ENCODE data around the gene ROMO1. TPM values are rescaled to one million over a fixed set of nuclear protein-coding genes. Genes with fewer than 3 reads are reported as not detected.
A peak's percentile ranks its signal among the peaks of the same experiment; 100 is the strongest.

Gene ROMO1
- total and polyA plus RNA-seq, 10 of the 15 experiments (the other 5 are each of a cell fraction or from before 2014, with no cell fraction given) = 23.2 to 631 (median 352) TPM

DNA sequence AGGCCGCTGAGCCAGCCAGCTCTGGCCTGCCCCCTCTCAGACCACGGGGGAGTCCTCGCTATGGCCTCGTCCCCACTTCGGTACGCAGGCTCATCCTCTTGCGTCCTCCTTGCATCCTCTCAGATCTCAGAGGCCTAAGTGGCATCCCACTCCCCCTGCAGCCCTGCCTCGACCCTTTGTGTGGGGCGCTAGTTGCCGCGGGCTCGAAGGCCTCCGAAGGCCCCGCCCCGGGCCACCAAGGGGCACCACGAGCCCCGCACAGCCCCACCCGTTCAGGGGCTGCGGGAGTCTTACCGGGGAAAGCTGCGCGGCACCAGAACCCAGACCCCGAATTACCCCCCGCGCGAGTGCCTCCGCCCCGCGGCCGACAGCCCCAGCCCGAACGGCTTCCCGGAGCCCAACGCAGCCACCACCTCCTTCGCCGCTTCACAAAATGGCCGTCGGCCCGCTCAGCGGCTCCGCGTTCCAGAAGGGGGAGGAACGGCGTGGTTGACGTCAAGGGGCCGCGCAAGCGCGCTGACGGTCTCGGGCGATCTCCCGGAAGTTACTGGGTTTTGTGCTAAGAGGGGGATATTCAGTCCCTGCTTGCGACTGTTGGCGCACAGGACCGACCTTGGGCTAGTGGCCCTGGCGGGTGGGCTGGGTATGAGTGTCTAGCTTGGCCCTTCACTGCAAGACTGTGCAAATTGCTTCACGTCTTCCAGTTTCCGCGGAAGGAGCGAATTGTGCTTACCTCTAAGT lies 34.6 kb upstream of the ROMO1 start, which contains the start of the genes CPNE1 and RBM12 (continued):
- TF ChIP-seq, protein P1, sequence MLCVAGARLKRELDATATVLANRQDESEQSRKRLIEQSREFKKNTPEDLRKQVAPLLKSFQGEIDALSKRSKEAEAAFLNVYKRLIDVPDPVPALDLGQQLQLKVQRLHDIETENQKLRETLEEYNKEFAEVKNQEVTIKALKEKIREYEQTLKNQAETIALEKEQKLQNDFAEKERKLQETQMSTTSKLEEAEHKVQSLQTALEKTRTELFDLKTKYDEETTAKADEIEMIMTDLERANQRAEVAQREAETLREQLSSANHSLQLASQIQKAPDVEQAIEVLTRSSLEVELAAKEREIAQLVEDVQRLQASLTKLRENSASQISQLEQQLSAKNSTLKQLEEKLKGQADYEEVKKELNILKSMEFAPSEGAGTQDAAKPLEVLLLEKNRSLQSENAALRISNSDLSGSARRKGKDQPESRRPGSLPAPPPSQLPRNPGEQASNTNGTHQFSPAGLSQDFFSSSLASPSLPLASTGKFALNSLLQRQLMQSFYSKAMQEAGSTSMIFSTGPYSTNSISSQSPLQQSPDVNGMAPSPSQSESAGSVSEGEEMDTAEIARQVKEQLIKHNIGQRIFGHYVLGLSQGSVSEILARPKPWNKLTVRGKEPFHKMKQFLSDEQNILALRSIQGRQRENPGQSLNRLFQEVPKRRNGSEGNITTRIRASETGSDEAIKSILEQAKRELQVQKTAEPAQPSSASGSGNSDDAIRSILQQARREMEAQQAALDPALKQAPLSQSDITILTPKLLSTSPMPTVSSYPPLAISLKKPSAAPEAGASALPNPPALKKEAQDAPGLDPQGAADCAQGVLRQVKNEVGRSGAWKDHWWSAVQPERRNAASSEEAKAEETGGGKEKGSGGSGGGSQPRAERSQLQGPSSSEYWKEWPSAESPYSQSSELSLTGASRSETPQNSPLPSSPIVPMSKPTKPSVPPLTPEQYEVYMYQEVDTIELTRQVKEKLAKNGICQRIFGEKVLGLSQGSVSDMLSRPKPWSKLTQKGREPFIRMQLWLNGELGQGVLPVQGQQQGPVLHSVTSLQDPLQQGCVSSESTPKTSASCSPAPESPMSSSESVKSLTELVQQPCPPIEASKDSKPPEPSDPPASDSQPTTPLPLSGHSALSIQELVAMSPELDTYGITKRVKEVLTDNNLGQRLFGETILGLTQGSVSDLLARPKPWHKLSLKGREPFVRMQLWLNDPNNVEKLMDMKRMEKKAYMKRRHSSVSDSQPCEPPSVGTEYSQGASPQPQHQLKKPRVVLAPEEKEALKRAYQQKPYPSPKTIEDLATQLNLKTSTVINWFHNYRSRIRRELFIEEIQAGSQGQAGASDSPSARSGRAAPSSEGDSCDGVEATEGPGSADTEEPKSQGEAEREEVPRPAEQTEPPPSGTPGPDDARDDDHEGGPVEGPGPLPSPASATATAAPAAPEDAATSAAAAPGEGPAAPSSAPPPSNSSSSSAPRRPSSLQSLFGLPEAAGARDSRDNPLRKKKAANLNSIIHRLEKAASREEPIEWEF (IDR thresholded peaks at IDR 0.05; ENCODE audit: insufficient replicate concordance, low read depth, low read length) = no peak
- TF ChIP-seq SREBF1 (IDR thresholded peaks at IDR 0.05; ENCODE audit: low read length) (peak; percentile 54), SUPT20H (IDR thresholded peaks at IDR 0.05; ENCODE audit: borderline replicate concordance, control insufficient read depth, low read depth, low read length) (no peak), CBFB (IDR thresholded peaks at IDR 0.05; ENCODE audit: low read depth) (peak; percentile 71; the same call in 1 of the 2 replicates), BMI1 (IDR thresholded peaks at IDR 0.05; ENCODE audit: borderline replicate concordance) (no peak), EED (IDR thresholded peaks at IDR 0.05; ENCODE audit: low read depth) (no peak), CHD1 (IDR thresholded peaks at IDR 0.05; ENCODE audit: low read depth, low read length) (peak; percentile 88; the same call in 1 of the 2 replicates), BCL11A (IDR thresholded peaks at IDR 0.05; ENCODE audit: low read depth, low read length) (no peak), ZZZ3 (IDR thresholded peaks at IDR 0.05; ENCODE audit: control insufficient read depth, insufficient read length, low read depth) (no peak), FOS (IDR thresholded peaks at IDR 0.05; ENCODE audit: borderline replicate concordance, extremely low read depth, insufficient read length) (no peak), TAF1 (IDR thresholded peaks at IDR 0.05; ENCODE audit: borderline replicate concordance, low read depth, low read length) (peak; percentile 93), RELA (IDR thresholded peaks at IDR 0.05; ENCODE audit: borderline replicate concordance, partially characterized antibody) (no peak), PML (IDR thresholded peaks at IDR 0.05; ENCODE audit: low read length) (peak; percentile 96), POLR2AphosphoS5 (IDR thresholded peaks at IDR 0.05; ENCODE audit: low read length) (peak; percentile 96), SIX5 (IDR thresholded peaks at IDR 0.05; ENCODE audit: low read depth, low read length, severe bottlenecking) (peak; percentile 26), SMAD5 (IDR thresholded peaks at IDR 0.05; ENCODE audit: low read depth) (peak; percentile 92)
- TF ChIP-seq, protein P2, sequence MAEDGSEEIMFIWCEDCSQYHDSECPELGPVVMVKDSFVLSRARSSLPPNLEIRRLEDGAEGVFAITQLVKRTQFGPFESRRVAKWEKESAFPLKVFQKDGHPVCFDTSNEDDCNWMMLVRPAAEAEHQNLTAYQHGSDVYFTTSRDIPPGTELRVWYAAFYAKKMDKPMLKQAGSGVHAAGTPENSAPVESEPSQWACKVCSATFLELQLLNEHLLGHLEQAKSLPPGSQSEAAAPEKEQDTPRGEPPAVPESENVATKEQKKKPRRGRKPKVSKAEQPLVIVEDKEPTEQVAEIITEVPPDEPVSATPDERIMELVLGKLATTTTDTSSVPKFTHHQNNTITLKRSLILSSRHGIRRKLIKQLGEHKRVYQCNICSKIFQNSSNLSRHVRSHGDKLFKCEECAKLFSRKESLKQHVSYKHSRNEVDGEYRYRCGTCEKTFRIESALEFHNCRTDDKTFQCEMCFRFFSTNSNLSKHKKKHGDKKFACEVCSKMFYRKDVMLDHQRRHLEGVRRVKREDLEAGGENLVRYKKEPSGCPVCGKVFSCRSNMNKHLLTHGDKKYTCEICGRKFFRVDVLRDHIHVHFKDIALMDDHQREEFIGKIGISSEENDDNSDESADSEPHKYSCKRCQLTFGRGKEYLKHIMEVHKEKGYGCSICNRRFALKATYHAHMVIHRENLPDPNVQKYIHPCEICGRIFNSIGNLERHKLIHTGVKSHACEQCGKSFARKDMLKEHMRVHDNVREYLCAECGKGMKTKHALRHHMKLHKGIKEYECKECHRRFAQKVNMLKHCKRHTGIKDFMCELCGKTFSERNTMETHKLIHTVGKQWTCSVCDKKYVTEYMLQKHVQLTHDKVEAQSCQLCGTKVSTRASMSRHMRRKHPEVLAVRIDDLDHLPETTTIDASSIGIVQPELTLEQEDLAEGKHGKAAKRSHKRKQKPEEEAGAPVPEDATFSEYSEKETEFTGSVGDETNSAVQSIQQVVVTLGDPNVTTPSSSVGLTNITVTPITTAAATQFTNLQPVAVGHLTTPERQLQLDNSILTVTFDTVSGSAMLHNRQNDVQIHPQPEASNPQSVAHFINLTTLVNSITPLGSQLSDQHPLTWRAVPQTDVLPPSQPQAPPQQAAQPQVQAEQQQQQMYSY (CRISPR knock-in tag; IDR thresholded peaks at IDR 0.05) = no peak
- TF ChIP-seq, protein P3, sequence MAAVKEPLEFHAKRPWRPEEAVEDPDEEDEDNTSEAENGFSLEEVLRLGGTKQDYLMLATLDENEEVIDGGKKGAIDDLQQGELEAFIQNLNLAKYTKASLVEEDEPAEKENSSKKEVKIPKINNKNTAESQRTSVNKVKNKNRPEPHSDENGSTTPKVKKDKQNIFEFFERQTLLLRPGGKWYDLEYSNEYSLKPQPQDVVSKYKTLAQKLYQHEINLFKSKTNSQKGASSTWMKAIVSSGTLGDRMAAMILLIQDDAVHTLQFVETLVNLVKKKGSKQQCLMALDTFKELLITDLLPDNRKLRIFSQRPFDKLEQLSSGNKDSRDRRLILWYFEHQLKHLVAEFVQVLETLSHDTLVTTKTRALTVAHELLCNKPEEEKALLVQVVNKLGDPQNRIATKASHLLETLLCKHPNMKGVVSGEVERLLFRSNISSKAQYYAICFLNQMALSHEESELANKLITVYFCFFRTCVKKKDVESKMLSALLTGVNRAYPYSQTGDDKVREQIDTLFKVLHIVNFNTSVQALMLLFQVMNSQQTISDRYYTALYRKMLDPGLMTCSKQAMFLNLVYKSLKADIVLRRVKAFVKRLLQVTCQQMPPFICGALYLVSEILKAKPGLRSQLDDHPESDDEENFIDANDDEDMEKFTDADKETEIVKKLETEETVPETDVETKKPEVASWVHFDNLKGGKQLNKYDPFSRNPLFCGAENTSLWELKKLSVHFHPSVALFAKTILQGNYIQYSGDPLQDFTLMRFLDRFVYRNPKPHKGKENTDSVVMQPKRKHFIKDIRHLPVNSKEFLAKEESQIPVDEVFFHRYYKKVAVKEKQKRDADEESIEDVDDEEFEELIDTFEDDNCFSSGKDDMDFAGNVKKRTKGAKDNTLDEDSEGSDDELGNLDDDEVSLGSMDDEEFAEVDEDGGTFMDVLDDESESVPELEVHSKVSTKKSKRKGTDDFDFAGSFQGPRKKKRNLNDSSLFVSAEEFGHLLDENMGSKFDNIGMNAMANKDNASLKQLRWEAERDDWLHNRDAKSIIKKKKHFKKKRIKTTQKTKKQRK (IDR thresholded peaks at IDR 0.05; ENCODE audit: low read depth, low read length) = no peak

Data from GM12878 (cell line).